ENCODE measurements around the gene GALNT2.

Gene GALNT2

GRCh38 chr1:230149751-230150584, 82.9 kb downstream of the GALNT2 start:
- DNase-seq: no peak

- no peak for DNase-seq
Measured at GRCh38 chr1:230150615-230151014, 83.6 kb downstream of the GALNT2 start.

GRCh38 chr1:230151924-230152468, 85.0 kb downstream of the GALNT2 start:
- no peak for DNase-seq

- DNase-seq: no peak
Measured at GRCh38 chr1:230152999-230153398, 86.0 kb downstream of the GALNT2 start.

- DNase-seq: no peak
Measured at GRCh38 chr1:230153641-230154296, 86.7 kb downstream of the GALNT2 start.

GRCh38 chr1:230155021-230155420, 88.0 kb downstream of the GALNT2 start:
- no peak for DNase-seq

GRCh38 chr1:230156068-230156467, 89.0 kb downstream of the GALNT2 start:
- DNase-seq: no peak

- no peak for DNase-seq
Measured at GRCh38 chr1:230156536-230156935, 89.5 kb downstream of the GALNT2 start.

GRCh38 chr1:230157420-230158390, 90.7 kb downstream of the GALNT2 start:
- DNase-seq: no peak

GRCh38 chr1:230158415-230159291, 91.6 kb downstream of the GALNT2 start:
- no peak for DNase-seq

GRCh38 chr1:230159580-230159979, 92.5 kb downstream of the GALNT2 start:
- DNase-seq: no peak

- DNase-seq: no peak
Measured at GRCh38 chr1:230160957-230161771, 94.1 kb downstream of the GALNT2 start.

GRCh38 chr1:230163205-230163604, 96.2 kb downstream of the GALNT2 start:
- DNase-seq: no peak

GRCh38 chr1:230163719-230164118, 96.7 kb downstream of the GALNT2 start:
- no peak for DNase-seq

GRCh38 chr1:230165536-230165935, 98.5 kb downstream of the GALNT2 start:
- no peak for DNase-seq

GRCh38 chr1:230166366-230167132, 99.5 kb downstream of the GALNT2 start:
- no peak for DNase-seq

- peak; percentile 62 for DNase-seq
Measured at GRCh38 chr1:230167419-230167852, 100.4 kb downstream of the GALNT2 start.

- no peak for DNase-seq
Measured at GRCh38 chr1:230169454-230170152, 102.6 kb downstream of the GALNT2 start.

- no peak for DNase-seq
Measured at GRCh38 chr1:230170153-230170547, 103.1 kb downstream of the GALNT2 start.

All from CD4-positive, alpha-beta T cell treated with Interleukin-10 for 1 hour (primary cell).